HCT116 (cell line): ENCODE results near the gene PKP1.

ENCODE experiments used
- CBX3 ChIP-seq: IDR thresholded peaks from 2 replicates; pipeline ENCODE4 v1.6.1; 2012; ENCODE audit warnings: low read depth
- EGR1 ChIP-seq: IDR thresholded peaks from 2 replicates; pipeline ENCODE4 v1.6.1; 2012; ENCODE audit warnings: low read depth
- EZH2 ChIP-seq: fragments of 200-600 bp; sonication (generic); IDR thresholded peaks from 2 replicates; pipeline ENCODE4 v1.6.1; 2017; ENCODE audit warnings: antibody characterized with exemption, mixed run types
- FOSL1 ChIP-seq: IDR thresholded peaks from 2 replicates; pipeline ENCODE4 v1.6.1; 2012; ENCODE audit warnings: low read depth
- JUND ChIP-seq: IDR thresholded peaks from 2 replicates; pipeline ENCODE4 v1.6.1; 2012
- POLR2A ChIP-seq: IDR thresholded peaks from 2 replicates; pipeline ENCODE4 v1.7.0; 2011; ENCODE audit warnings: borderline replicate concordance; ENCODE audit not compliant: insufficient read depth, insufficient read length; ENCODE audit errors: extremely low read depth
- POLR2AphosphoS5 ChIP-seq: IDR thresholded peaks from 2 replicates; pipeline ENCODE4 v1.6.1; 2011; ENCODE audit warnings: mild to moderate bottlenecking, low read depth, low read length, moderate library complexity
- RAD21 ChIP-seq: IDR thresholded peaks from 2 replicates; pipeline ENCODE4 v1.6.1; 2012; ENCODE audit warnings: low read depth, mild to moderate bottlenecking
- SP1 ChIP-seq: IDR thresholded peaks from 2 replicates; pipeline ENCODE4 v1.6.1; 2012; ENCODE audit warnings: low read depth
- TCF7L2 ChIP-seq: IDR thresholded peaks from 2 replicates; pipeline ENCODE4 v1.7.0; 2011; ENCODE audit warnings: borderline replicate concordance, inconsistent platforms; ENCODE audit not compliant: insufficient read depth, insufficient read length; ENCODE audit errors: extremely low read depth
- ZBTB33 ChIP-seq: IDR thresholded peaks from 2 replicates; pipeline ENCODE4 v1.6.1; 2011; ENCODE audit warnings: mild to moderate bottlenecking, low read length, moderate library complexity; ENCODE audit not compliant: insufficient replicate concordance; ENCODE audit errors: extremely low read depth
- TF ChIP-seq, protein P1 (sequence below), 3 experiments: fragments of 200-600 bp in 1 of 3; sonication (generic) in 1 of 3; IDR thresholded peaks in 2 of 3; conservative IDR thresholded peaks in 1 of 3; 2 replicates each; pipeline ENCODE4 v1.5.1; 2012 to 2017; ENCODE audit warnings: low read depth in 2 of 3, low read length in 2 of 3, antibody characterized with exemption in 1 of 3, borderline replicate concordance in 1 of 3, control low read depth in 1 of 3, mild to moderate bottlenecking in 1 of 3, mixed read lengths in 1 of 3, mixed run types in 1 of 3, moderate library complexity in 1 of 3; ENCODE audit not compliant: insufficient read depth in 1 of 3

DNA sequence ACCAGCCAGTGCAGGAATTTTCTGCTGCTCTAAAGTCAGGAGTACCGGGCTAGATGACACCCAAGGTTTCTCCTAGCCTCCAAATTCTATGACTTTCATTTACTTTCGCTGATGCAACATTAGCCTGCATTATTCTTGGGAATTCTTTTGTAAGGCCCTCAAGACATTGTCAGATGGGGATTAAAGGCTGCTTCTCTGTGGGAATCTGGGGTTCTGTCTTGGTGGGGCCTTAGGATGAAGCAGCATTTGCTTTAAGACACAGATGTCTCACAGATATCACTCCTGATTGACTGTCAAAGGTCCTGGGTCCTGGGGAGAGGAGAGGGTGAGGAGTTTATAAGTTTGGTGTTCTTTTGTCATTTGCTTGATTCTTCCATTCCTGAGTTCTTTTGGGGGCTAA lies 11.6 kb downstream of the PKP1 start:
- TF ChIP-seq POLR2AphosphoS5 = no peak
- no peak for TF ChIP-seq RAD21
- no peak for TF ChIP-seq EGR1
- TF ChIP-seq, protein P1, sequence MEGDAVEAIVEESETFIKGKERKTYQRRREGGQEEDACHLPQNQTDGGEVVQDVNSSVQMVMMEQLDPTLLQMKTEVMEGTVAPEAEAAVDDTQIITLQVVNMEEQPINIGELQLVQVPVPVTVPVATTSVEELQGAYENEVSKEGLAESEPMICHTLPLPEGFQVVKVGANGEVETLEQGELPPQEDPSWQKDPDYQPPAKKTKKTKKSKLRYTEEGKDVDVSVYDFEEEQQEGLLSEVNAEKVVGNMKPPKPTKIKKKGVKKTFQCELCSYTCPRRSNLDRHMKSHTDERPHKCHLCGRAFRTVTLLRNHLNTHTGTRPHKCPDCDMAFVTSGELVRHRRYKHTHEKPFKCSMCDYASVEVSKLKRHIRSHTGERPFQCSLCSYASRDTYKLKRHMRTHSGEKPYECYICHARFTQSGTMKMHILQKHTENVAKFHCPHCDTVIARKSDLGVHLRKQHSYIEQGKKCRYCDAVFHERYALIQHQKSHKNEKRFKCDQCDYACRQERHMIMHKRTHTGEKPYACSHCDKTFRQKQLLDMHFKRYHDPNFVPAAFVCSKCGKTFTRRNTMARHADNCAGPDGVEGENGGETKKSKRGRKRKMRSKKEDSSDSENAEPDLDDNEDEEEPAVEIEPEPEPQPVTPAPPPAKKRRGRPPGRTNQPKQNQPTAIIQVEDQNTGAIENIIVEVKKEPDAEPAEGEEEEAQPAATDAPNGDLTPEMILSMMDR (IDR thresholded peaks at IDR 0.05 in 2 of 3, conservative IDR thresholded peaks at IDR 0.05 in 1 of 3; ENCODE audit: borderline replicate concordance in 1 of 3, insufficient read depth in 1 of 3, low read depth in 2 of 3, low read length in 2 of 3) = no peak
- no peak for TF ChIP-seq ZBTB33
- TF ChIP-seq JUND = no peak
- no peak for TF ChIP-seq TCF7L2
- TF ChIP-seq EZH2 = no peak
- TF ChIP-seq POLR2A = no peak
- TF ChIP-seq CBX3 = no peak
- no peak for TF ChIP-seq FOSL1
- no peak for TF ChIP-seq SP1
